Effector memory CD4-positive, alpha-beta T cell (primary cell): ENCODE measurements around the gene TSHZ2.
"Not testable (repeated sequence)": the region's sequence is repeated elsewhere in the genome, so short reads cannot be mapped to it uniquely, and the experiment has no call there.

Experiments
- DNase-seq, 3 donors: peaks; one replicate each; pipeline ENCODE4 v3.0.0-alpha.2; 2020
- H3K27ac ChIP-seq: 2 replicates; pipeline ENCODE4 v1.7.0; 2013; ENCODE audit warnings: mild to moderate bottlenecking, low read length, moderate library complexity; ENCODE audit not compliant: insufficient read depth, poor library complexity, severe bottlenecking
- H3K27me3 ChIP-seq: replicated peaks from 2 replicates; pipeline ENCODE4 v1.7.0; 2013; ENCODE audit warnings: mild to moderate bottlenecking, low read length; ENCODE audit not compliant: insufficient read depth, control insufficient read depth, poor library complexity, severe bottlenecking
- H3K36me3 ChIP-seq: 2 replicates; pipeline ENCODE4 v1.7.0; 2013; ENCODE audit warnings: mild to moderate bottlenecking, low read length, moderate library complexity; ENCODE audit not compliant: control insufficient read depth, insufficient read depth
- H3K4me1 ChIP-seq: 2 replicates; pipeline ENCODE4 v1.7.0; 2013; ENCODE audit warnings: low read length, mild to moderate bottlenecking; ENCODE audit not compliant: control insufficient read depth, insufficient read depth, poor library complexity, severe bottlenecking
- H3K4me3 ChIP-seq: 2 replicates; pipeline ENCODE4 v1.7.0; 2013; ENCODE audit warnings: low read length, low read depth, mild to moderate bottlenecking; ENCODE audit not compliant: insufficient read depth, poor library complexity, severe bottlenecking
- H3K9me3 ChIP-seq: 2 replicates; pipeline ENCODE4 v1.7.0; 2013; ENCODE audit warnings: mild to moderate bottlenecking, low read length, moderate library complexity; ENCODE audit not compliant: control insufficient read depth

The TSHZ2 gene

GRCh38 chr20:53428996-53429395 is 456.8 kb downstream of the TSHZ2 start:
- no peaks in the 10 kb centered on the region for H3K36me3 ChIP-seq
- no peaks in the 10 kb centered on the region for H3K9me3 ChIP-seq
- H3K4me3 ChIP-seq = no peak overlapping the region
- H3K27me3 ChIP-seq = no peaks in the 10 kb centered on the region
- H3K4me1 ChIP-seq = no peaks in the 10 kb centered on the region
- no peak overlapping the region for H3K27ac ChIP-seq
- no peak for DNase-seq

GRCh38 chr20:53434662-53435061 is 462.5 kb downstream of the TSHZ2 start:
- no peak overlapping the region for H3K27ac ChIP-seq
- no peak overlapping the region for H3K4me3 ChIP-seq
- H3K4me1 ChIP-seq = no peaks in the 10 kb centered on the region
- no peaks in the 10 kb centered on the region for H3K9me3 ChIP-seq
- H3K36me3 ChIP-seq = no peaks in the 10 kb centered on the region
- no peaks in the 10 kb centered on the region for H3K27me3 ChIP-seq
- no peak for DNase-seq

- not testable (repeated sequence) for H3K4me3 ChIP-seq, H3K36me3 ChIP-seq, H3K9me3 ChIP-seq, H3K27me3 ChIP-seq, DNase-seq, H3K27ac ChIP-seq, H3K4me1 ChIP-seq
Observed at GRCh38 chr20:53436927-53437326, 464.8 kb downstream of the TSHZ2 start.

GRCh38 chr20:53438368-53438767 is 466.2 kb downstream of the TSHZ2 start:
- Histone ChIP-seq H3K27me3 (no peaks in the 10 kb centered on the region), H3K9me3 (no peaks in the 10 kb centered on the region), H3K4me3 (no peak overlapping the region), H3K4me1 (no peaks in the 10 kb centered on the region), H3K27ac (no peak overlapping the region), H3K36me3 (no peaks in the 10 kb centered on the region)
- no peak for DNase-seq

- no peaks in the 10 kb centered on the region for H3K36me3 ChIP-seq
- no peaks in the 10 kb centered on the region for H3K9me3 ChIP-seq
- H3K27me3 ChIP-seq = no peaks in the 10 kb centered on the region
- no peak overlapping the region for H3K4me3 ChIP-seq
- DNase-seq = no peak
- H3K27ac ChIP-seq = no peak overlapping the region
- no peaks in the 10 kb centered on the region for H3K4me1 ChIP-seq
Observed at GRCh38 chr20:53439046-53439445, 466.9 kb downstream of the TSHZ2 start.

- Histone ChIP-seq H3K4me1 (no peaks in the 10 kb centered on the region), H3K36me3 (no peaks in the 10 kb centered on the region), H3K27me3 (no peaks in the 10 kb centered on the region), H3K4me3 (no peak overlapping the region), H3K27ac (no peak overlapping the region), H3K9me3 (no peaks in the 10 kb centered on the region)
- DNase-seq = no peak
Observed at GRCh38 chr20:53439616-53440015, 467.5 kb downstream of the TSHZ2 start.

- Histone ChIP-seq H3K4me1 (no peaks in the 10 kb centered on the region), H3K27me3 (no peaks in the 10 kb centered on the region), H3K4me3 (no peak overlapping the region), H3K36me3 (no peaks in the 10 kb centered on the region), H3K27ac (no peak overlapping the region), H3K9me3 (peaks cover 2% of the 10 kb centered on the region)
- no peak for DNase-seq
Observed at GRCh38 chr20:53444401-53445149, 472.4 kb downstream of the TSHZ2 start.

GRCh38 chr20:53445321-53445731 is 473.2 kb downstream of the TSHZ2 start:
- Histone ChIP-seq H3K27me3 (no peaks in the 10 kb centered on the region), H3K9me3 (peaks cover 6% of the 10 kb centered on the region), H3K27ac (no peak overlapping the region), H3K4me3 (no peak overlapping the region), H3K4me1 (no peaks in the 10 kb centered on the region), H3K36me3 (no peaks in the 10 kb centered on the region)
- DNase-seq = no peak

- no peaks in the 10 kb centered on the region for H3K36me3 ChIP-seq
- no peak overlapping the region for H3K4me3 ChIP-seq
- H3K27ac ChIP-seq = no peak overlapping the region
- DNase-seq = no peak
- H3K9me3 ChIP-seq = peaks cover 6% of the 10 kb centered on the region
- H3K4me1 ChIP-seq = no peaks in the 10 kb centered on the region
- H3K27me3 ChIP-seq = no peaks in the 10 kb centered on the region
Observed at GRCh38 chr20:53445932-53446331, 473.8 kb downstream of the TSHZ2 start.

GRCh38 chr20:53447316-53447715 is 475.2 kb downstream of the TSHZ2 start:
- no peak for DNase-seq
- no peaks in the 10 kb centered on the region for H3K4me1 ChIP-seq
- no peaks in the 10 kb centered on the region for H3K27me3 ChIP-seq

More at GRCh38 chr20:53447316-53447715, 475.2 kb downstream of the TSHZ2 start:
- Histone ChIP-seq H3K4me3 (no peak overlapping the region), H3K27ac (no peak overlapping the region), H3K9me3 (peaks cover 6% of the 10 kb centered on the region), H3K36me3 (no peaks in the 10 kb centered on the region)
